GM10847 (cell line): ENCODE measurements around the gene BCL2L11.

Experiments
- POLR2A ChIP-seq: IDR thresholded peaks from 2 replicates; pipeline ENCODE4 v1.6.1; 2011; ENCODE audit not compliant: insufficient read length; ENCODE audit errors: extremely low read depth

BCL2L11 gene

GRCh38 chr2:111185361-111186022, 64.8 kb downstream of the BCL2L11 start:
- TF ChIP-seq POLR2A, result no peak

DNA sequence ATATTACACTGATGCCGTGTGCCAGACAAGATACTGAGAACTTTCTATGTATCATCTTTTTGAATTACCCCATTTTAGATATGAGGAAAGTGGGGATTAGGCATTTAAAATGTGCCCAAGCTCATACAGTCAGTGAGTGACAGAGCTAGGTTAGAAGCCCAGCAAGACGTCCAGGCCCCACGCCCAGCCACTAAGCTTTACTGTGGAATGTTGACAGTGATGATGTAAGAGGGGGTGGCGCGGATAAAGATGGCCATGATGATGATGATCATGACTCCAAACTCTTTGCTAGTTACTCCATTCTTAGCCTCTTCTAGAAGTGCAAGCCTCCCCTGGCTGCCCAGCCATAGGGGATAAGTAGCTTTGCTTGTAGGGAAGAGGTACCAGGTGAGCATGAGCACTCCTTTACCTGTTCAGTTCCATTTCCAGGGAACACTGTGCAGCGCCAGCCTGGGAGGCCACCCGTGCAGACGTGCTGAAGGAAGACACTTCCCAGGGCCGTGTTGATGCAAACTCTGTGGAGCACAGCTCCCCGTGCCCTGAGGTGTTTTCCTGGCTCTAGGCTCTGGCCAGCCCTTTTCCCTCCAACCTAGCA, 65.5 kb downstream of the BCL2L11 start:
- TF ChIP-seq POLR2A, result no peak

GRCh38 chr2:111186933-111187332, 66.2 kb downstream of the BCL2L11 start:
- TF ChIP-seq POLR2A, result no peak

DNA sequence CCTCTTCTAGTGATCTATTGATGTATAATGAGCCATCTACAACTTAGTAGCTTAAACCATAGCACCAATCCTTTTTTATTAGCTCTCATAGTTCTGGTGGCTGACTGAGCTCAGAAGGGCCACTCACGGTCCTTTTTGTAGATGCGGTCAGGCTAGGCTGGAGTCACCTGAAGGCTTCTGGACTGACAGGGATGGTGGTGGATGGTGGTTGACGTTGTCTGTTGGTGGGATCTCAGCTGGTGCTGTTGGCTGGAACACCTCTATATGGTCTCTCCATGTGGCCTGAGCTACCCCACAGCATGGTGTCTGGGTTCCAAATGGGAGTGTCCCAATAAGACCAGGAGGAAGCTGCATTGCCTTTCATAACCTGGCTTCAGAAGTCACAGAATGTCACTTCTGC, 68.0 kb downstream of the BCL2L11 start:
- no peak for TF ChIP-seq POLR2A

- TF ChIP-seq POLR2A, result no peak
These were observed 68.4 kb downstream of the BCL2L11 start for GRCh38 chr2:111189106-111189505.

DNA sequence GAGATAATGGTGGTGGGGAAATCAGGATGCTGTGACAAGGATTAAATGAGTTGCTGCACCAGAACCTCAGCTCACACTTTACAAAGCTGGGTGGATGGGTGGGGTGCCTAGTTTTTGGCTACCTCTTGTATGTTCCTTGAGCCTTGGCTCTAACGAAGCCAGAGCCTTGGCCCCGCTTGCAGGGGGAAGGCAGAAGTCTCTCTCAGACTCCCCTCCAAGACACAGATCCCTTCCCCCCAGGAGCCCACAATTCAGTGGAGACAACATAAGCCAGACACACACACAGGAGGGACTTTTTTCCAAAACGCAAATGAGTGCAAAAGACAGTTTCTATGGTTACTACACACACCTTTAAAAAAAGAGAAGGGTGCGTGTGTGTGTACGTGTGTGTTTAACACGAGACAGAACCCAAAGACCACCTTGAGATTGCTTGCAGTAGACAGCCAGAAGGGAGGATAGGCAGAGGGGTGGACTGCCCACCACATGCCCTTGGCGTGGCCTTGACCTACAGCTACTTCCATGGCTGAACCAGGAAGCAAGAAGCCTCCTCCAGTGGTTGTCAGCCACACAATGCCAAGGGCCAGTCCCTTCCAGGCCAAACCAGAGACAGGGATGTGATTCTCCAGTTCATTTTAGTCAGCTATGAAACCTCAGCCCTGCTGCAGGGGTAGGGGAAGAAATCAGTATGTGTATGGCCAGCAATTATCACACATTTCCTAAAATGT, 70.3 kb downstream of the BCL2L11 start:
- TF ChIP-seq POLR2A, result no peak

DNA sequence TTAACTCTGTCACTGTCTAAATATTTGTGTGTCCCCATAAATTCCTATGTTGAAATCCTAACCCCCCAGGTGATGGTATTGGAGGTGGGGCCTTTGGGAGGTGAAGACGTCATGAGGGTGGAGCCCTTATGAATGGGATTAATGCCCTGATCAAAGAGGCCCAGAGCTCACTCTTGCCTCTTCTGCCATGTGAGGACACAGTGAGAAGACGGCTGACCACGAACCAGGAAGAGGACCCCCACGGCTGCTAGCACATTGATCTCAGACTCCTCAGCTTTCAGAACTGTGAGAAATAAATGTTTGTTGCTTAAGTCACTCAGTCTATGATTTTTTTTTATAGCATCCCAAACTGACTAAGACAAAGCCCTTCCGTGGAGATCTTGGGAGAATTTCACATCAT, 71.2 kb downstream of the BCL2L11 start:
- no peak for TF ChIP-seq POLR2A

- TF ChIP-seq POLR2A, result no peak
These were observed 72.2 kb downstream of the BCL2L11 start for GRCh38 chr2:111192776-111193368.

DNA sequence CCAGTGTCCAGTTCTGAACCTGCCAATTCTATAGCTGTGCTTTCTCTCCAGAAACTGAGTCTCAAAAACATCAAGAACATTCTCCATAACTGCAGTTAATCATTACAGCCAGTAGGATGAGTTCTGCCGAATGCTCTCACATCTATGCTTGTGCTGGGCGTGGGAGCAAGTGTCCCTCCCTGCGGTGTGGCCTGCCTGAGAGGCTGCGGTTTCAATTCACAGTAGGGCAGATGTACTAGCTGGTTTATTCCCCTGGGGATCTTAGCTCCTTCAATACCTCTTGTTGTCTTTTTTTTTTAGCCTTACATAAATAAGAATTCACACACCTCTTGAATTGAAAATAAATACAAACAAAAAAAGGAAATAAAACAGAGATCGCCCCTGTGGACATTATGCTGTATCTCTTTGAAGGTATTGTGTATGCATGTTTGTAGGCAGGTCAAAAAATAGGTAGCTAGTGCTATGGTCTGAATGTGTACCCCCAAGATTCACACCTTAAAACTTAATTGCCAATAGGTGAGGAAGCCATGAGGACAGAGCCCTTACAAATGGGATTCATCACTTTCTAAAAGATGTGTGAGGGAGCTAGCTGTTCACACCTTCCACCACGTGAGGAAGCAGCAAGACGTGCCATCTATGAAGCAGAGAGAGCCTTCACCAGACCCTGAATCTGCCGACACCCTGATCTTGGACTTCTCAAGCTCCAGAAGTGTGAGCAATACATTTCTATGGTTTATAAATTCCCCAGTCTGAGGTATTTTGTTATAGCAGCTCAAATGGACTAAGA, 74.3 kb downstream of the BCL2L11 start:
- TF ChIP-seq POLR2A, result no peak

DNA sequence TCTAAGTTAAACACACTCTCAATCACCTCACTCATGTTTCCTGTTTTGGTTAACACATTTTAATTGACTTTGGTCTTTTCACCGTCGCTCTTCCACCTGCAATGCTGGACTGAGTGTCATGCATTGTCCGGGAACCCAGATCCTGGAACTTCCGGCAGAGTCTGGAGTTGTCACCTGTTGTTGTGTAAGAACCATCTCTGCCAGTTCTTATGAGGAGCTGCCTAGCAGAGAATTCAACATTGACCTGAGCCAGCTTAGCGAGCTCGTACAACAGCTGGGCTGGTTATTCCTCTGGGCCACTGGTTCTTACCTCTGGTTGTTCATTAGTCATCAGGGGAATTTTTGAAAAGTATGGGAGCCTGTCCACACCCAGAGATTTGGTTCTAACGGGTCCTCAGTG, 75.7 kb downstream of the BCL2L11 start:
- TF ChIP-seq POLR2A, result no peak

GRCh38 chr2:111198701-111199100, 78.0 kb downstream of the BCL2L11 start:
- no peak for TF ChIP-seq POLR2A

DNA sequence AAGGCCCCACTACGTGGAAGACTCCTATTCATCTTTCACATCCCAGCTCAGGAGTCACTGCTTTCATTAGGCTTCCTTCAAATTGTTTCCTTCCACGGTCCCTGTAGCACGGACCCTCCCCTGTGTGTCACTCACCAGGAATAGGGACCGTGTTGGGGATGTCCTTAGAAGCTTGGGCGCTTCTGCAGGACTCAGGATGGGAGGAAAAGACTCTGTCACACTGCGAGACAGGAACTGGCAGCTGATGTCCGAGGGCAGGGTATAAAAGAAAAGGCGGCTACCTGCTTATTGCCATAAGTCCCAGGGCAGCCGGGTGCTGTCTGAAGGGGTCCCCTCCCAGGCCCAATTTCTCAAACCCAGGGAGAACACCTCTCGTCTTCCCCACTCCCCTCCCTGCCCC, 79.1 kb downstream of the BCL2L11 start:
- no peak for TF ChIP-seq POLR2A

GRCh38 chr2:111200333-111200881, 79.7 kb downstream of the BCL2L11 start:
- no peak for TF ChIP-seq POLR2A

DNA sequence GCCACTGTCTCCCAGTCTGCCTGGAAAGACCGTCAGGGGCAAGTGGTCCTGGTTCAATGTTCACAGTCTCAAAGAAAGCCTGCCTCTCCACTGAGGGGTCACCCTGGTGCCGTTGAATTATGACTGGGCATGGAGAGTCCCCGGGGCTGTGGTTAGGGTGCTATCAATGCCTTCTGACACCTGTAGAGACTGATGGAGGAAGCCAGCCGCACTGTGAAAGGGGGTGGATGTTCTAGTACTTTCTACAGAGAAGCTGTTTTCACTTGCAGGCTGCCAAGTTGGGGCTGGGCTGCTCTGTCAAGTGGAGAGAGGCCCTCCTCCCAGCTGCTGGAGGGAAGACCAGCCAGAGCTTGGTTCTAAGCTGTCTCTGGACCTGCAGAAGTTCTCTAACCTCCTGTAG, 80.5 kb downstream of the BCL2L11 start:
- TF ChIP-seq POLR2A, result no peak

- no peak for TF ChIP-seq POLR2A
These were observed 81.7 kb downstream of the BCL2L11 start for GRCh38 chr2:111202266-111203040.

GRCh38 chr2:111204706-111205105, 84.0 kb downstream of the BCL2L11 start:
- TF ChIP-seq POLR2A, result no peak
